Esophagus muscularis mucosa (tissue), 4 donors: ENCODE measurements around the gene IRS1. TPM values are rescaled to one million over a fixed set of nuclear protein-coding genes. Genes with fewer than 3 reads are reported as not detected.

ENCODE experiments used
- DNase-seq: peaks from one replicate; pipeline ENCODE4 v3.0.0-alpha.2; 2017; ENCODE audit errors: extremely low spot score
- H3K27ac ChIP-seq, 4 donors: fragments of 200-600 bp; sonication (generic); replicated peaks in 1 of 4; 1 replicate in 3 of 4; 2 replicates in 1 of 4; pipeline ENCODE4 v1.5.1; 2016 to 2019; ENCODE audit warnings: mild to moderate bottlenecking in 1 of 4
- H3K27me3 ChIP-seq, 4 donors: fragments of 200-600 bp; sonication (generic); one replicate each; pipeline versions ENCODE4 v1.5.1 to v1.6.0; 2016 to 2019
- H3K36me3 ChIP-seq, 4 donors: fragments of 200-600 bp; sonication (generic); one replicate each; pipeline ENCODE4 v1.5.1; 2016 to 2019
- H3K4me1 ChIP-seq, 4 donors: fragments of 200-600 bp; sonication (generic); one replicate each; pipeline ENCODE4 v1.5.1; 2016 to 2019
- H3K4me3 ChIP-seq, 4 donors: fragments of 200-600 bp; sonication (generic); 1 replicate in 2 of 4; 2 replicates in 2 of 4; pipeline ENCODE4 v1.5.1; 2016 to 2019; ENCODE audit warnings: mild to moderate bottlenecking in 4 of 4, moderate library complexity in 1 of 4
- H3K9me3 ChIP-seq, 4 donors: fragments of 200-600 bp; sonication (generic); 1 replicate in 3 of 4; 2 replicates in 1 of 4; pipeline ENCODE4 v1.5.1; 2016 to 2019
- EP300 ChIP-seq: sonication (generic); formaldehyde crosslinking; IDR thresholded peaks from one replicate; pipeline ENCODE4 v1.6.1; 2017; ENCODE audit warnings: antibody characterized with exemption
- POLR2A ChIP-seq: fragments of 450-650 bp; IDR thresholded peaks from one replicate; pipeline ENCODE4 v1.6.1; 2017; ENCODE audit warnings: antibody characterized with exemption, moderate library complexity, mild to moderate bottlenecking, low read depth
- POLR2AphosphoS5 ChIP-seq, 2 donors: sonication (generic); formaldehyde crosslinking; IDR thresholded peaks; one replicate each; pipeline ENCODE4 v1.6.1; 2017; ENCODE audit warnings: antibody characterized with exemption in 2 of 2
- WGBS: methylation state at CpG from one replicate; pipeline ENCODE4 v1.1.5; 2018; 5-methylcytosine and 5-hydroxymethylcytosine counted together
- intact Hi-C: fragments of 100-400 bp; cut with DNase I; formaldehyde crosslinking; loops from one replicate; pipeline ENCODE4 v1.15.1; 2023
- total RNA-seq, 4 donors: library from RNA; depleted of rRNA; stranded (reverse); fragments of >200 nt; gene quantifications; one replicate each; pipeline versions ENCODE4 v1.1.0 to v1.2.1, GENCODE V29; 2016
- TF ChIP-seq, protein P1 (sequence below), 3 experiments: fragments of 200-600 bp in 2 of 3; fragments of 450-650 bp in 1 of 3; sonication (generic) in 2 of 3; IDR thresholded peaks; one replicate each; pipeline ENCODE4 v1.5.1; 2017 to 2019; ENCODE audit warnings: antibody characterized with exemption in 3 of 3, mild to moderate bottlenecking in 2 of 3, moderate library complexity in 1 of 3

IRS1 gene
- total RNA-seq, 4 donors from 2014 or later = 27.8 to 47.6 (median 32.8) TPM

DNA sequence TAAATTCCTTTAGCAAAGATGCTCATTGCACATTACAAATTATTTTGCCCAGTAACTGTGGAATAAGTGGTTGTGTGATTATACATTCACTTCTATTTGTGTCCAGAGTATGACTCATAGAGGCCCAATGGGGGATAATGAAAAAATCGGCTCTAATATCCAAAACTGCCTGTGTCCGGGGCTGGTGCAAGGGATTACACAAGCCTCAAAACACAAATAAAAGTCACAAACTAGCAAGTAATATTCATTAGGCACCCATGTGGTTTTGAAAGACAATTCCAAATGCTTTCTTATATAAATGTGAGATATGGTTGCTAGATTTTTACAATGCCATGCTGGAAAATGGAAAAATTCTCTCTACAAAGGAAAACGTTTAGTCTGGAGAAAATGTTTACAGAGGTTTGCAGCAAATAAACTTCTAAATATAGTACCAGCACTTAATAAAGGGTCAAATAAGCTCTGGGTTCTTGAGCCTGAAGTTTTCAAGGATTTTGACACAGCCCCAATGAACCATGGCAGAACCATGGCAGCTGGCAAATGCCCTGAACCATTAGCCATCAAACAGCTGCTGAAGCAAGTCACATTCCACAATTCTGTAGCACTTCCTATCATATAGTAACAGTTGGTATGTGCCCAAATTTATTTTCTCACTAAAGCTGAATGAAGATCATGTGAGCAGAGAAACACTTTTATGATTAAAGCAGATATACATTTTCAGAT lies 40.5 kb downstream of the IRS1 start:
- no peak for DNase-seq
- intact Hi-C loops = no loop called here
- Histone ChIP-seq H3K27ac (peak overlapping the region in 3 of 4 donors; percentile 37 to 52 (median 51)), H3K4me1 (peaks cover 68 to 87% (median 74%) of the 10 kb centered on the region in 4 donors), H3K4me3 (no peak overlapping the region), H3K27me3 (no peaks in the 10 kb centered on the region), H3K36me3 (no peaks in the 10 kb centered on the region), H3K9me3 (no peaks in the 10 kb centered on the region)
- TF ChIP-seq POLR2A (no peak), POLR2AphosphoS5 (IDR thresholded peaks at IDR 0.05) (no peak), EP300 (no peak)
- TF ChIP-seq, protein P1, sequence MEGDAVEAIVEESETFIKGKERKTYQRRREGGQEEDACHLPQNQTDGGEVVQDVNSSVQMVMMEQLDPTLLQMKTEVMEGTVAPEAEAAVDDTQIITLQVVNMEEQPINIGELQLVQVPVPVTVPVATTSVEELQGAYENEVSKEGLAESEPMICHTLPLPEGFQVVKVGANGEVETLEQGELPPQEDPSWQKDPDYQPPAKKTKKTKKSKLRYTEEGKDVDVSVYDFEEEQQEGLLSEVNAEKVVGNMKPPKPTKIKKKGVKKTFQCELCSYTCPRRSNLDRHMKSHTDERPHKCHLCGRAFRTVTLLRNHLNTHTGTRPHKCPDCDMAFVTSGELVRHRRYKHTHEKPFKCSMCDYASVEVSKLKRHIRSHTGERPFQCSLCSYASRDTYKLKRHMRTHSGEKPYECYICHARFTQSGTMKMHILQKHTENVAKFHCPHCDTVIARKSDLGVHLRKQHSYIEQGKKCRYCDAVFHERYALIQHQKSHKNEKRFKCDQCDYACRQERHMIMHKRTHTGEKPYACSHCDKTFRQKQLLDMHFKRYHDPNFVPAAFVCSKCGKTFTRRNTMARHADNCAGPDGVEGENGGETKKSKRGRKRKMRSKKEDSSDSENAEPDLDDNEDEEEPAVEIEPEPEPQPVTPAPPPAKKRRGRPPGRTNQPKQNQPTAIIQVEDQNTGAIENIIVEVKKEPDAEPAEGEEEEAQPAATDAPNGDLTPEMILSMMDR (IDR thresholded peaks at IDR 0.05) = no peak
- 21% methylated on average over 3 of the region's 3 CpGs for WGBS

DNA sequence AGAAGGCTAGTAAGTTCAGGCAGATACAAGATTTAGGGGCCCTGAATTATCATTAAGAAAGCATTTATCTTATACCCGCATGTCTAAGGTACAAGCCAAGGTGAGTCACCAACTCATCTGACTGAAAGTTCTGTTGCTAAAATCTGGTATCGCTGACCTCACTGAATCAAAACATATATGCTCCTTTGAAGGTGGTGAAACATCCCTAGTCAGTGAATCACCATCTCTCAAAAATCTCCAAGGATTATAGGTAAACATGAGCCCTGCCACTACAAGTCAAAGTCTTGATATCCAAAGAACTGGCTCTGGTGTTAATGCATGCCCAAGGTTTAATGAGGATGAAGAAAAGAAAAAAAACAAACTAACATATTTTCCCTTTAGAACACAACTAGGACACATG lies 43.5 kb downstream of the IRS1 start:
- H3K4me1 ChIP-seq = peaks cover 45 to 73% (median 65%) of the 10 kb centered on the region in 4 donors

DNA sequence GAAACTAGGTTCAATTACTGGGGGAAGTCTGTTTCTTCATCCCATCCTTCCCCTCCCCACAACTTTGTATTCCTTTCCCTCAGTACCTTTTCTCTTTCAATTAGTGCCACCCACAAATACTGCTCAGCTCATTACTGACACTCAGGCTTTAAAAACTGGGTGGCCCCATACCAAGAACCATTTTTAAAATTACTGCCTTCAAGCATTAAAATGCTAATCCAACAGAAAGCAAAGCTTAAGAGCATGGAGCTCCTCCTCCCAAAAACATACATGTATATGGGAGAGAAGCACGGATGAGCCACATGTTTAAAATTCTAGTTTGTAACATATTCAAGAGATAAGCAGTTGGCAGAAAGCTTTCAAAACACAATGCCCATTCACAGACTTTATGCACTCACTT lies 44.0 kb downstream of the IRS1 start:
- no peak overlapping the region for H3K4me3 ChIP-seq
- WGBS = 50% methylated on average over 1 of the region's 1 CpG
- peaks cover 40 to 68% (median 60%) of the 10 kb centered on the region in 4 donors for H3K4me1 ChIP-seq
- H3K36me3 ChIP-seq = no peaks in the 10 kb centered on the region
- H3K9me3 ChIP-seq = no peaks in the 10 kb centered on the region
- H3K27me3 ChIP-seq = no peaks in the 10 kb centered on the region
- intact Hi-C loops = no loop called here
- no peak for DNase-seq
- no peak for TF ChIP-seq POLR2AphosphoS5 (IDR thresholded peaks at IDR 0.05)
- TF ChIP-seq, protein P1 (IDR thresholded peaks at IDR 0.05) = no peak
- H3K27ac ChIP-seq = peak overlapping the region; percentile 60 to 76 (median 73)

More for the DNA sequence above, 43.5 kb downstream of the IRS1 start:
- Histone ChIP-seq H3K9me3 (no peaks in the 10 kb centered on the region), H3K27me3 (no peaks in the 10 kb centered on the region), H3K36me3 (no peaks in the 10 kb centered on the region), H3K4me3 (no peak overlapping the region), H3K27ac (peak overlapping the region; percentile 60 to 76 (median 73))
- WGBS = 72% methylated on average over 2 of the region's 2 CpGs
- intact Hi-C loops = no loop called here
- no peak for TF ChIP-seq POLR2A
- TF ChIP-seq POLR2AphosphoS5 (IDR thresholded peaks at IDR 0.05) = peak in 1 of 2 donors; percentile 51
- DNase-seq = no peak

DNA sequence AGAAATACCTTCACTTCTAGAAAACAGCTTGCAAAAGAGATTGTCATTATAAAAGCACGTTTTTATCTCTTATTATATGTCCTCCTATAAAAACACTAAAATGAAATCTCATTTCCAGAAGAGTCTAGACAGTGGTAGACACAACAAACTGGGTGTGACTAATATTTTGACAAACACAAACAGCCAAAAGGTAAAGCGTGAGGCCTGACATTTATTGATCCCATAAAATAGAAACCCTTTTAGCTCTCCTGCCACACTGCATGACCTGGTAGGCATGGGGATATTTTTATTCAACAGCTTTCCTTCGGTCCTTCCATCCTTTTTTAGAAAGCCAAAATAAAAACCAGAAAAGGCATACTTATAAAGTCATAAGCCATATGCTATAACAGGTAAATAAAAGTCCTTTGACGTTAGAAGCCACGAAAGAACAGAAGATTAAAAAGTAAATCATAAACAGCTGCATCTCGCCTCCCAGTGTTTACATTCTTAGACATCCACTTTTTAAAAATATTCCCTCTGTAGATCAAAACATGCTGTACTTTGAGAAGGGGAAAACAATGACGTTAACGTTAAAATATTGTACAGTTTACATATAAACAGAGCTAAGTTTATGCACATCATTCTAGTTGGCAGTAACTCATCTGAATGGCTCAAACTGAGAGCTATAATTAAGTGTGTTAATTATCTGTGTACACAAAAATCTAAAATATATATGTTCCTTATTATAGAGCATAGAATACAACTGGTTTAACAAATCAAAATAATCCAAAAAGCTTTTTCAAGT lies 44.6 kb downstream of the IRS1 start:
- no peaks in the 10 kb centered on the region for H3K36me3 ChIP-seq
- H3K27ac ChIP-seq = peak overlapping the region; percentile 60 to 76 (median 73)
- DNase-seq = no peak
- intact Hi-C loops = no loop called here
- H3K4me3 ChIP-seq = peak overlapping the region in 1 of 4 donors; percentile 9
- H3K27me3 ChIP-seq = no peaks in the 10 kb centered on the region
- no peaks in the 10 kb centered on the region for H3K9me3 ChIP-seq
- WGBS = 47% methylated on average over 8 of the region's 8 CpGs
- TF ChIP-seq EP300 = peak; percentile 71
- TF ChIP-seq, protein P1 (IDR thresholded peaks at IDR 0.05) = no peak
- peak in 1 of 2 donors; percentile 15 for TF ChIP-seq POLR2AphosphoS5 (IDR thresholded peaks at IDR 0.05)
- no peak for TF ChIP-seq POLR2A
- peaks cover 34 to 61% (median 54%) of the 10 kb centered on the region in 4 donors for H3K4me1 ChIP-seq

DNA sequence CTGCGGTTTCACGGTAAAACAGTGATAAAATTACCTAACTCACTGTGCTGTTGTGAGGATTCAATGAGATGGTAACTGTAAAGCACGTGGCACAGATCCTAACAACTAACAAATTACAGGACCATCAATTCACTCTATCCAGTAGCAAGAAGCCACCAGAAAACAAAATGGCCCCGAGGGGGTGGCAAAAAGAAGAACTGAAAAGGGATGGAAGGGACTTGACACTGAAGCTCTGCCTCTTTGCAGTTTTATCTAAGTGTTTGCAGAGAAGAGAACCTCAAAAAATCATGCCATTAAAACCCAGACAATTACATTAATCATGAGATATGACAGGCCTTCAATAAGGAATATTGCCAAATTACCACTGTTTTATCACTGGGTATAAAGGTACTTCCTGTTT lies 46.7 kb downstream of the IRS1 start:
- Histone ChIP-seq H3K9me3 (no peaks in the 10 kb centered on the region), H3K36me3 (no peaks in the 10 kb centered on the region), H3K4me3 (no peak overlapping the region), H3K27me3 (no peaks in the 10 kb centered on the region), H3K4me1 (peaks cover 24 to 51% (median 37%) of the 10 kb centered on the region in 4 donors), H3K27ac (peak overlapping the region in 1 of 4 donors; percentile 29)
- WGBS = 97% methylated on average over 4 of the region's 4 CpGs
- intact Hi-C loops = no loop called here
- no peak for TF ChIP-seq POLR2A
- TF ChIP-seq POLR2AphosphoS5 (IDR thresholded peaks at IDR 0.05) = no peak
- no peak for TF ChIP-seq EP300
- TF ChIP-seq, protein P1 (IDR thresholded peaks at IDR 0.05) = no peak
- DNase-seq = no peak
